Mesenchymal stem cell (in vitro differentiated cells and primary cell): Measurements from ENCODE around the gene EEPD1.

Experiments
- DNase-seq: peaks from one replicate; pipeline ENCODE4 v3.0.0-alpha.2; 2013
- H2AFZ ChIP-seq: one replicate; pipeline ENCODE4 v1.6.1; 2013; ENCODE audit warnings: low read depth, mild to moderate bottlenecking, control low read depth, inconsistent platforms, low read length, moderate library complexity
- H2AK5ac ChIP-seq: 2 replicates; pipeline ENCODE4 v1.6.1; 2013; ENCODE audit warnings: low read length, moderate library complexity, mild to moderate bottlenecking, inconsistent platforms; ENCODE audit not compliant: severe bottlenecking
- H2BK120ac ChIP-seq: one replicate; pipeline ENCODE4 v1.6.1; 2013; ENCODE audit warnings: low read depth, mild to moderate bottlenecking, inconsistent platforms, low read length, moderate library complexity
- H2BK12ac ChIP-seq, 2 experiments: one replicate each; pipeline ENCODE4 v1.6.1; 2013; ENCODE audit warnings: inconsistent platforms in 2 of 2, low read length in 2 of 2, mild to moderate bottlenecking in 2 of 2, moderate library complexity in 2 of 2, control low read depth in 1 of 2
- H2BK15ac ChIP-seq: one replicate; pipeline ENCODE4 v1.6.1; 2013; ENCODE audit warnings: mild to moderate bottlenecking, low read depth, inconsistent platforms; ENCODE audit not compliant: poor library complexity, severe bottlenecking
- H2BK5ac ChIP-seq: 2 replicates; pipeline ENCODE4 v1.6.1; 2013; ENCODE audit warnings: low read depth, mild to moderate bottlenecking, low read length, control low read depth, inconsistent platforms; ENCODE audit not compliant: poor library complexity, severe bottlenecking
- H3K14ac ChIP-seq, 2 experiments: one replicate each; pipeline ENCODE4 v1.6.1; 2013; ENCODE audit warnings: inconsistent platforms in 2 of 2, low read length in 2 of 2, control low read depth in 1 of 2, mild to moderate bottlenecking in 1 of 2, moderate library complexity in 1 of 2
- H3K18ac ChIP-seq, 2 experiments: one replicate each; pipeline ENCODE4 v1.6.1; 2013; ENCODE audit warnings: inconsistent platforms in 2 of 2, low read length in 2 of 2, control low read depth in 1 of 2, low read depth in 1 of 2, mild to moderate bottlenecking in 1 of 2
- H3K23ac ChIP-seq, 2 experiments: one replicate each; pipeline ENCODE4 v1.6.1; 2013; ENCODE audit warnings: inconsistent platforms in 2 of 2, low read length in 2 of 2, mild to moderate bottlenecking in 2 of 2, moderate library complexity in 2 of 2, control low read depth in 1 of 2
- H3K27ac ChIP-seq: 2 replicates; pipeline ENCODE4 v1.5.1; 2013; ENCODE audit warnings: mild to moderate bottlenecking, moderate library complexity, low read length, control low read depth, inconsistent platforms; ENCODE audit not compliant: poor library complexity, severe bottlenecking
- H3K27me3 ChIP-seq, 2 experiments: 2 replicates each; pipeline versions ENCODE4 v1.6.1 to v1.7.0; 2013; ENCODE audit warnings: low read length in 2 of 2, mild to moderate bottlenecking in 2 of 2, moderate library complexity in 2 of 2, control low read depth in 1 of 2, inconsistent platforms in 1 of 2; ENCODE audit not compliant: control insufficient read depth in 1 of 2, insufficient read depth in 1 of 2
- H3K36me3 ChIP-seq, 2 experiments: 2 replicates each; pipeline versions ENCODE4 v1.6.1 to v1.7.0; 2013; ENCODE audit warnings: low read length in 2 of 2, control low read depth in 1 of 2, inconsistent platforms in 1 of 2, low read depth in 1 of 2, mild to moderate bottlenecking in 1 of 2; ENCODE audit not compliant: insufficient read depth in 2 of 2, control insufficient read depth in 1 of 2
- H3K4ac ChIP-seq, 2 experiments: one replicate each; pipeline ENCODE4 v1.6.1; 2013; ENCODE audit warnings: inconsistent platforms in 2 of 2, low read length in 2 of 2, mild to moderate bottlenecking in 2 of 2, moderate library complexity in 2 of 2, control low read depth in 1 of 2, low read depth in 1 of 2
- H3K4me1 ChIP-seq: 2 replicates; pipeline ENCODE4 v1.6.1; 2013; ENCODE audit warnings: low read depth, low read length, control low read depth; ENCODE audit not compliant: control insufficient read depth, insufficient read depth
- H3K4me2 ChIP-seq: 2 replicates; pipeline ENCODE4 v1.6.1; 2013; ENCODE audit warnings: low read length, mild to moderate bottlenecking, inconsistent platforms; ENCODE audit not compliant: poor library complexity, severe bottlenecking
- H3K4me3 ChIP-seq, 2 experiments: 2 replicates each; pipeline versions ENCODE4 v1.5.1 to v1.7.0; 2013; ENCODE audit warnings: low read length in 2 of 2, mild to moderate bottlenecking in 2 of 2, control low read depth in 1 of 2, low read depth in 1 of 2; ENCODE audit not compliant: insufficient read depth in 1 of 2
- H3K79me1 ChIP-seq: replicated peaks from 2 replicates; pipeline ENCODE4 v1.6.1; 2013; ENCODE audit warnings: mild to moderate bottlenecking, control low read depth, low read length, inconsistent platforms; ENCODE audit not compliant: poor library complexity, severe bottlenecking
- H3K9ac ChIP-seq: 2 replicates; pipeline ENCODE4 v1.7.0; 2013; ENCODE audit warnings: mild to moderate bottlenecking, low read length, moderate library complexity
- H3K9me3 ChIP-seq: 2 replicates; pipeline ENCODE4 v1.7.0; 2013; ENCODE audit warnings: mild to moderate bottlenecking, low read length; ENCODE audit not compliant: control insufficient read depth
- H4K8ac ChIP-seq: one replicate; pipeline ENCODE4 v1.6.1; 2013; ENCODE audit warnings: inconsistent platforms, mild to moderate bottlenecking, low read length, moderate library complexity
- H4K91ac ChIP-seq: one replicate; pipeline ENCODE4 v1.6.1; 2013; ENCODE audit warnings: mild to moderate bottlenecking, low read length, inconsistent platforms
- WGBS: methylation state at CpG from one replicate; pipeline ENCODE4 v1.1.7; 2013; ENCODE audit warnings: mixed read lengths; 5-methylcytosine and 5-hydroxymethylcytosine counted together

EEPD1 gene

GRCh38 chr7:36135700-36136099, 17.4 kb upstream of the EEPD1 start:
- Histone ChIP-seq H3K36me3 (no peaks in the 10 kb centered on the region), H2BK15ac (no peak overlapping the region), H3K14ac (no peak overlapping the region), H2BK120ac (no peak overlapping the region), H3K9me3 (peaks cover under 1% of the 10 kb centered on the region), H2BK5ac (no peak overlapping the region), H3K27me3 (peaks cover 0 to 4% of the 10 kb centered on the region in 2 experiments), H4K91ac (no peak overlapping the region), H3K4me1 (no peaks in the 10 kb centered on the region), H3K23ac (no peak overlapping the region), H2AFZ (no peak overlapping the region), H3K4ac (no peak overlapping the region), H3K27ac (no peak overlapping the region), H2AK5ac (no peak overlapping the region), H3K79me1 (no peaks in the 10 kb centered on the region), H2BK12ac (no peak overlapping the region), H4K8ac (no peak overlapping the region), H3K18ac (no peak overlapping the region), H3K4me2 (no peak overlapping the region), H3K9ac (no peak overlapping the region), H3K4me3 (no peak overlapping the region)
- WGBS: 98% methylated on average over 4 of the region's 4 CpGs
- no peak for DNase-seq

- H3K23ac ChIP-seq: no peak overlapping the region
- no peak overlapping the region for H2AFZ ChIP-seq
- H4K91ac ChIP-seq: no peak overlapping the region
- H2BK12ac ChIP-seq: no peak overlapping the region
- no peaks in the 10 kb centered on the region for H3K4me1 ChIP-seq
- no peak overlapping the region for H2AK5ac ChIP-seq
- no peak overlapping the region for H2BK120ac ChIP-seq
- H4K8ac ChIP-seq: no peak overlapping the region
- H3K4me2 ChIP-seq: no peak overlapping the region
- no peak overlapping the region for H2BK15ac ChIP-seq
- no peak overlapping the region for H2BK5ac ChIP-seq
- no peaks in the 10 kb centered on the region for H3K36me3 ChIP-seq
- DNase-seq: no peak
- no peak overlapping the region for H3K4me3 ChIP-seq
- H3K79me1 ChIP-seq: no peaks in the 10 kb centered on the region
- peaks cover 5% of the 10 kb centered on the region for H3K9me3 ChIP-seq
- no peak overlapping the region for H3K27ac ChIP-seq
- no peak overlapping the region for H3K18ac ChIP-seq
- peaks cover 0 to 4% of the 10 kb centered on the region in 2 experiments for H3K27me3 ChIP-seq
- H3K14ac ChIP-seq: no peak overlapping the region
- no peak overlapping the region for H3K9ac ChIP-seq
- no peak overlapping the region for H3K4ac ChIP-seq
Measured at GRCh38 chr7:36137258-36137657, 15.8 kb upstream of the EEPD1 start.

- H4K8ac ChIP-seq: no peak overlapping the region
- H2BK12ac ChIP-seq: no peak overlapping the region
- H2BK15ac ChIP-seq: no peak overlapping the region
- H2AK5ac ChIP-seq: no peak overlapping the region
- no peak overlapping the region for H3K4ac ChIP-seq
- H4K91ac ChIP-seq: no peak overlapping the region
- H2BK120ac ChIP-seq: no peak overlapping the region
- 75% methylated on average over 2 of the region's 2 CpGs for WGBS
- no peaks in the 10 kb centered on the region for H3K4me1 ChIP-seq
- H3K18ac ChIP-seq: no peak overlapping the region
- H3K4me2 ChIP-seq: no peak overlapping the region
- H3K27ac ChIP-seq: no peak overlapping the region
- H3K9ac ChIP-seq: no peak overlapping the region
- DNase-seq: no peak
- H3K9me3 ChIP-seq: peaks cover 5% of the 10 kb centered on the region
- no peak overlapping the region for H3K23ac ChIP-seq
- no peaks in the 10 kb centered on the region for H3K79me1 ChIP-seq
- H3K4me3 ChIP-seq: no peak overlapping the region
- H3K27me3 ChIP-seq: peaks cover 0 to 4% of the 10 kb centered on the region in 2 experiments
- H2BK5ac ChIP-seq: no peak overlapping the region
- H3K14ac ChIP-seq: no peak overlapping the region
- H2AFZ ChIP-seq: no peak overlapping the region
- H3K36me3 ChIP-seq: no peaks in the 10 kb centered on the region
Measured at GRCh38 chr7:36137754-36138153, 15.3 kb upstream of the EEPD1 start.

DNA sequence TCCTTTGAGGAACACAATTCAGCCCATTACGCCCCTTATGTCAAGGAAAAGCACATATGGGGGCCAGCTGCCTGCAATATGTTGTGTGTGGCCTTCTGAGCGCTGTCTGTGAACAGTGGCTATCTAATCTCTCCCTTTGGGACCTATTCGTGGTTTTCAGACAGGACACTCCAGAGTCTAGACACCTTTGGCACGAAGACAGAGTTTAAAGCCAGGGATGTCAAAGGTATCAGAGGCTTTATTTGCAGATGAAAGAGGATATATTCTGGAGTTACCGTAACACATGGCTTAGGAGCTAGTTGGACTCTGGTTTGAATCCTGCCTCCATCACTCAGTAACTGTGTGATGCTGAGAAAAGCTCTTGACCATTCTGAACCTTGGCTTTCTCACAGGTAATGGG, 14.8 kb upstream of the EEPD1 start:
- Histone ChIP-seq H4K8ac (no peak overlapping the region), H2BK12ac (no peak overlapping the region), H3K79me1 (no peaks in the 10 kb centered on the region), H3K9ac (no peak overlapping the region), H3K9me3 (peaks cover 5% of the 10 kb centered on the region), H3K4me3 (no peak overlapping the region), H3K36me3 (no peaks in the 10 kb centered on the region), H3K4ac (no peak overlapping the region), H4K91ac (no peak overlapping the region), H3K18ac (no peak overlapping the region), H3K23ac (no peak overlapping the region), H2BK120ac (no peak overlapping the region), H2BK15ac (no peak overlapping the region), H2BK5ac (no peak overlapping the region), H2AFZ (no peak overlapping the region), H3K4me2 (no peak overlapping the region), H3K4me1 (no peaks in the 10 kb centered on the region), H3K27me3 (peaks cover 0 to 4% of the 10 kb centered on the region in 2 experiments), H2AK5ac (no peak overlapping the region), H3K27ac (no peak overlapping the region), H3K14ac (no peak overlapping the region)
- WGBS: 82% methylated on average over 5 of the region's 5 CpGs
- no peak for DNase-seq
